T1000 (cell line): Measurements from ENCODE around the gene TNFRSF1B.
A peak's percentile ranks its signal among the peaks of the same experiment; 100 is the strongest.

Experiments used
- DNase-seq: peaks from one replicate; lab custom pipeline; 2025; ENCODE audit warnings: mixed read lengths; lab: John Stamatoyannopoulos, UW

The TNFRSF1B gene

GRCh38 chr1:12158357-12159092 lies 8.3 kb upstream of the TNFRSF1B start:
- no peak for DNase-seq

GRCh38 chr1:12159816-12160215 lies 7.0 kb upstream of the TNFRSF1B start:
- no peak for DNase-seq

- DNase-seq, result no peak
Measured at GRCh38 chr1:12161324-12161661, 5.5 kb upstream of the TNFRSF1B start.

- peak; percentile 61 for DNase-seq
Measured at GRCh38 chr1:12161662-12162458, 4.9 kb upstream of the TNFRSF1B start.

- no peak for DNase-seq
Measured at GRCh38 chr1:12162459-12163137, 4.2 kb upstream of the TNFRSF1B start.

GRCh38 chr1:12163210-12163609 lies 3.6 kb upstream of the TNFRSF1B start:
- no peak for DNase-seq

GRCh38 chr1:12164210-12164609 lies 2.6 kb upstream of the TNFRSF1B start:
- DNase-seq, result no peak

GRCh38 chr1:12165342-12165741 lies 1.4 kb upstream of the TNFRSF1B start:
- DNase-seq, result no peak

- DNase-seq, result no peak
Measured at GRCh38 chr1:12167493-12168429, 970 bp downstream of the TNFRSF1B start.

- no peak for DNase-seq
Measured at GRCh38 chr1:12168451-12169160, 1.8 kb downstream of the TNFRSF1B start.

- no peak for DNase-seq
Measured at GRCh38 chr1:12169442-12170135, 2.8 kb downstream of the TNFRSF1B start.

- no peak for DNase-seq
Measured at GRCh38 chr1:12170263-12170671, 3.5 kb downstream of the TNFRSF1B start.

GRCh38 chr1:12171206-12172041 lies 4.6 kb downstream of the TNFRSF1B start:
- no peak for DNase-seq

- DNase-seq, result no peak
Measured at GRCh38 chr1:12172042-12172851, 5.5 kb downstream of the TNFRSF1B start.

GRCh38 chr1:12173041-12173509 lies 6.3 kb downstream of the TNFRSF1B start:
- DNase-seq, result no peak

- no peak for DNase-seq
Measured at GRCh38 chr1:12173631-12174121, 6.9 kb downstream of the TNFRSF1B start.

GRCh38 chr1:12174924-12175810 lies 8.4 kb downstream of the TNFRSF1B start:
- DNase-seq, result no peak
